PC-9 (cell line): ENCODE measurements around the gene ZBTB9. TPM values are rescaled to one million over a fixed set of nuclear protein-coding genes. Genes with fewer than 3 reads are reported as not detected.

Experiments
- BruUV-seq: library from RNA; stranded (reverse); fragments of 400-500 nt; replicated peaks from 2 replicates; lab custom pipeline; 2021; lab: Mats Ljungman, UMichigan
- CTCF ChIA-PET: fragments of 300-600 bp; sonication (Branson Sonifier 250); formaldehyde crosslinking; loops from one replicate; lab custom pipeline; 2022; ENCODE audit warnings: antibody characterized with exemption; lab: Charles Lee
- POLR2A ChIA-PET: fragments of 300-600 bp; sonication (Branson Sonifier 250); formaldehyde crosslinking; loops from one replicate; lab custom pipeline; 2022; ENCODE audit warnings: antibody characterized with exemption; ENCODE audit not compliant: unreplicated experiment; lab: Charles Lee
- DNase-seq, 2 experiments: peaks; one replicate each; pipeline versions ENCODE4 v3.0.0 to v3.0.0-alpha.2; 2015 to 2022; ENCODE audit warnings: mixed read lengths in 1 of 2
- H2AFZ ChIP-seq: fragments of 200-600 bp; sonication (generic); 2 replicates; pipeline ENCODE4 v1.8.1; 2017; ENCODE audit warnings: antibody characterized with exemption
- H3F3A ChIP-seq: fragments of 200-600 bp; sonication (generic); 2 replicates; pipeline ENCODE4 v1.8.1; 2017; ENCODE audit warnings: antibody characterized with exemption, mild to moderate bottlenecking, low read depth; ENCODE audit not compliant: insufficient read depth
- H3K27ac ChIP-seq: fragments of 200-600 bp; sonication (generic); 2 replicates; pipeline ENCODE4 v1.6.1; 2016; ENCODE audit warnings: mixed run types
- H3K27me3 ChIP-seq: fragments of 200-600 bp; sonication (generic); 2 replicates; pipeline ENCODE4 v1.6.1; 2016; ENCODE audit warnings: low read depth, mixed run types; ENCODE audit not compliant: insufficient read depth
- H3K36me3 ChIP-seq: fragments of 200-600 bp; sonication (generic); 2 replicates; pipeline ENCODE4 v1.6.1; 2016; ENCODE audit warnings: low read depth, mixed run types
- H3K4me1 ChIP-seq: fragments of 200-600 bp; sonication (generic); replicated peaks from 2 replicates; pipeline ENCODE4 v1.6.1; 2016; ENCODE audit warnings: mixed run types; ENCODE audit not compliant: insufficient read depth
- H3K4me2 ChIP-seq: fragments of 200-600 bp; sonication (generic); 2 replicates; pipeline ENCODE4 v1.6.1; 2017; ENCODE audit warnings: mixed run types
- H3K4me3 ChIP-seq: fragments of 200-600 bp; sonication (generic); 2 replicates; pipeline ENCODE4 v1.6.1; 2016; ENCODE audit warnings: mixed run types
- H3K79me2 ChIP-seq: fragments of 200-600 bp; sonication (generic); 2 replicates; pipeline ENCODE4 v1.6.1; 2017; ENCODE audit warnings: low read depth, mixed run types
- H3K9me2 ChIP-seq: fragments of 200-600 bp; sonication (generic); 2 replicates; pipeline ENCODE4 v1.8.1; 2017; ENCODE audit warnings: mild to moderate bottlenecking; ENCODE audit not compliant: insufficient read depth
- H3K9me3 ChIP-seq: fragments of 200-600 bp; sonication (generic); 2 replicates; pipeline ENCODE4 v1.8.1; 2016; ENCODE audit warnings: low read depth; ENCODE audit not compliant: insufficient read depth
- H4K20me1 ChIP-seq: fragments of 200-600 bp; sonication (generic); 2 replicates; pipeline ENCODE4 v1.8.1; 2017; ENCODE audit not compliant: insufficient read depth
- CTCF ChIP-seq: fragments of 200-600 bp; sonication (generic); conservative IDR thresholded peaks from 2 replicates; pipeline ENCODE4 v1.6.1; 2017; ENCODE audit warnings: mixed run types, antibody characterized with exemption, mild to moderate bottlenecking, moderate library complexity
- EZH2 ChIP-seq: fragments of 200-600 bp; sonication (generic); IDR thresholded peaks from 2 replicates; pipeline ENCODE4 v1.8.0; 2017; ENCODE audit warnings: antibody characterized with exemption, low read depth
- intact Hi-C: fragments of 100-400 bp; cut with micrococcal nuclease; formaldehyde crosslinking; loops from one replicate; pipeline ENCODE4 v1.10.0; 2022; ENCODE audit not compliant: unreplicated experiment
- total RNA-seq: library from RNA; stranded (reverse); gene quantifications from 2 replicates; pipeline ENCODE4 v1.2.3, GENCODE V29; 2021

ZBTB9 gene
- total RNA-seq, 1 experiment from 2014 or later, result 7.9 TPM

- TF ChIP-seq EZH2 (no peak), CTCF (no peak)
- no peaks in the 10 kb centered on the region for H3K9me3 ChIP-seq
- no peaks in the 10 kb centered on the region for H4K20me1 ChIP-seq
- peak overlapping the region; percentile 84 for H3K4me3 ChIP-seq
- H2AFZ ChIP-seq, result peak overlapping the region; percentile 77
- peak overlapping the region; percentile 86 for H3K4me2 ChIP-seq
- no peaks in the 10 kb centered on the region for H3K9me2 ChIP-seq
- 0 out of 2 replicates have a peak, but pooled peaks cover 6% of the 10 kb centered on the region for H3K36me3 ChIP-seq
- intact Hi-C loops, result loop anchor here (10.0 kb wide), 1 partner anchor 213 kb away; the partner anchor contains the start of genes HSD17B8, RING1, RXRB and SLC39A7
- H3K79me2 ChIP-seq, result peaks cover 26% of the 10 kb centered on the region
- H3K27ac ChIP-seq, result peak overlapping the region; percentile 74
- peaks cover 15% of the 10 kb centered on the region for H3K4me1 ChIP-seq
- ChIA-PET CTCF (no interaction called here), POLR2A (interaction anchor here (0.7 kb wide), 1 partner anchor 195 kb away, joined by 3 read pairs; no protein-coding TSS in a partner anchor)
- peaks cover 13% of the 10 kb centered on the region for H3K27me3 ChIP-seq
- H3F3A ChIP-seq, result peaks cover 13% of the 10 kb centered on the region
- peak in 1 of 2 experiments; percentile 55 for DNase-seq
- TSS peak; percentile 72 for BruUV-seq
Measured at GRCh38 chr6:33417128-33417902, 37.1 kb upstream of the ZBTB9 start.

GRCh38 chr6:33417903-33418689 lies 36.3 kb upstream of the ZBTB9 start, which contains the start of gene CUTA:
TSS of gene CUTA (minus strand) at chr6:33418107. CDS start at chr6:33418000, 107 bp downstream.
- ChIA-PET POLR2A (interaction anchor here (0.5 to 0.8 kb wide), 5 partner anchors 8 to 1300 kb away, joined by 3 to 9 read pairs (median 5); no protein-coding TSS in a partner anchor), CTCF (interaction anchor here (0.5 kb wide), 1 partner anchor 43 kb away, joined by 8 read pairs; no protein-coding TSS in a partner anchor)
- Histone ChIP-seq H3K79me2 (peaks cover 26% of the 10 kb centered on the region), H2AFZ (peak within 1 kb of the TSS; percentile 82), H3K36me3 (0 out of 2 replicates have a peak, but pooled peaks cover 6% of the 10 kb centered on the region), H3F3A (peaks cover 13% of the 10 kb centered on the region), H3K4me2 (peak within 1 kb of the TSS; percentile 86), H3K27ac (peak within 1 kb of the TSS; percentile 74), H3K4me1 (peaks cover 15% of the 10 kb centered on the region), H3K9me3 (no peaks in the 10 kb centered on the region), H3K9me2 (no peaks in the 10 kb centered on the region), H3K4me3 (peak within 1 kb of the TSS; percentile 84), H3K27me3 (peaks cover 21% of the 10 kb centered on the region), H4K20me1 (no peaks in the 10 kb centered on the region)
- TF ChIP-seq CTCF (peak; percentile 48), EZH2 (no peak)
- DNase-seq, result peak; percentile 98 to 99
- intact Hi-C loops, result loop anchor here (1.0 to 10.0 kb wide), 2 partner anchors 95 to 213 kb away; partner anchors contain the start of genes HSD17B8, RING1, RXRB and SLC39A7
- BruUV-seq, result no TSS peak
